A673 (cell line): Measurements from ENCODE around the gene MOGAT2. TPM values are rescaled to one million over a fixed set of nuclear protein-coding genes. Genes with fewer than 3 reads are reported as not detected.
"Not testable (repeated sequence)": the region's sequence is repeated elsewhere in the genome, so short reads cannot be mapped to it uniquely, and the experiment has no call there.

Source experiments
- BruUV-seq: library from RNA; stranded (reverse); fragments of 400-500 nt; replicated peaks from 2 replicates; lab custom pipeline; 2021; lab: Mats Ljungman, UMichigan
- CTCF ChIA-PET: fragments of 300-600 bp; sonication (Branson Sonifier 250); formaldehyde crosslinking; loops from one replicate; lab custom pipeline; 2022; ENCODE audit warnings: antibody characterized with exemption; lab: Charles Lee
- POLR2A ChIA-PET: fragments of 300-600 bp; sonication (Branson Sonifier 250); formaldehyde crosslinking; loops from one replicate; lab custom pipeline; 2022; ENCODE audit warnings: antibody characterized with exemption; ENCODE audit not compliant: low non-redundant PET; lab: Charles Lee
- DNase-seq: peaks from one replicate; pipeline ENCODE4 v3.0.0-alpha.2; 2015; ENCODE audit warnings: low spot score
- H3K27ac ChIP-seq: fragments of 200-600 bp; sonication (generic); 2 replicates; pipeline ENCODE4 v1.5.1; 2016; ENCODE audit warnings: mixed run types, low read depth, mild to moderate bottlenecking, mixed read lengths, antibody characterized with exemption, low read length; ENCODE audit not compliant: poor library complexity, severe bottlenecking
- H3K27me3 ChIP-seq: fragments of 200-600 bp; sonication (generic); replicated peaks from 2 replicates; pipeline ENCODE4 v1.6.1; 2017; ENCODE audit warnings: mixed run types, low read depth, mild to moderate bottlenecking, mixed read lengths, antibody characterized with exemption, low read length; ENCODE audit not compliant: insufficient read depth, poor library complexity
- H3K36me3 ChIP-seq: fragments of 200-600 bp; sonication (generic); 2 replicates; pipeline ENCODE4 v1.6.1; 2016; ENCODE audit warnings: mixed run types, mild to moderate bottlenecking, mixed read lengths, antibody characterized with exemption, low read length; ENCODE audit not compliant: insufficient read depth, poor library complexity, severe bottlenecking
- H3K4me1 ChIP-seq: fragments of 200-600 bp; sonication (generic); 2 replicates; pipeline ENCODE4 v1.6.1; 2017; ENCODE audit warnings: mixed run types, mild to moderate bottlenecking, mixed read lengths, antibody characterized with exemption, low read length; ENCODE audit not compliant: insufficient read depth, poor library complexity, severe bottlenecking
- H3K4me3 ChIP-seq: fragments of 200-600 bp; sonication (generic); 2 replicates; pipeline ENCODE4 v1.5.1; 2016; ENCODE audit warnings: low read depth, mixed run types, mild to moderate bottlenecking, mixed read lengths, low read length; ENCODE audit not compliant: poor library complexity, severe bottlenecking
- H3K9me3 ChIP-seq: fragments of 200-600 bp; sonication (generic); 2 replicates; pipeline ENCODE4 v1.6.1; 2016; ENCODE audit warnings: mixed run types, low read depth, mild to moderate bottlenecking, mixed read lengths, antibody characterized with exemption, low read length; ENCODE audit not compliant: poor library complexity, severe bottlenecking
- EZH2 ChIP-seq: fragments of 200-600 bp; sonication (generic); IDR thresholded peaks from 2 replicates; pipeline ENCODE4 v1.6.1; 2017; ENCODE audit warnings: borderline replicate concordance, low read depth, mild to moderate bottlenecking, mixed read lengths, antibody characterized with exemption, low read length; ENCODE audit not compliant: poor library complexity, severe bottlenecking
- intact Hi-C: fragments of 100-400 bp; cut with micrococcal nuclease; formaldehyde crosslinking; loops from one replicate; pipeline ENCODE4 v1.10.0; 2022; ENCODE audit not compliant: unreplicated experiment
- total RNA-seq: library from RNA; stranded (reverse); gene quantifications from 2 replicates; pipeline ENCODE4 v1.2.3, GENCODE V29; 2021
- TF ChIP-seq, protein P1 (sequence below): fragments of 300-800, 200-600 bp; sonication (generic); conservative IDR thresholded peaks from 2 replicates; pipeline ENCODE4 v1.5.1; 2017; ENCODE audit warnings: low read depth, mild to moderate bottlenecking, antibody characterized with exemption, low read length, moderate library complexity, mixed read lengths

MOGAT2 gene
- total RNA-seq, 1 experiment from 2014 or later, result not detected

- Histone ChIP-seq H3K27ac (no peak overlapping the region), H3K36me3 (no peaks in the 10 kb centered on the region), H3K27me3 (no peaks in the 10 kb centered on the region), H3K9me3 (no peaks in the 10 kb centered on the region), H3K4me1 (no peaks in the 10 kb centered on the region), H3K4me3 (no peak overlapping the region)
- TF ChIP-seq, protein P1, sequence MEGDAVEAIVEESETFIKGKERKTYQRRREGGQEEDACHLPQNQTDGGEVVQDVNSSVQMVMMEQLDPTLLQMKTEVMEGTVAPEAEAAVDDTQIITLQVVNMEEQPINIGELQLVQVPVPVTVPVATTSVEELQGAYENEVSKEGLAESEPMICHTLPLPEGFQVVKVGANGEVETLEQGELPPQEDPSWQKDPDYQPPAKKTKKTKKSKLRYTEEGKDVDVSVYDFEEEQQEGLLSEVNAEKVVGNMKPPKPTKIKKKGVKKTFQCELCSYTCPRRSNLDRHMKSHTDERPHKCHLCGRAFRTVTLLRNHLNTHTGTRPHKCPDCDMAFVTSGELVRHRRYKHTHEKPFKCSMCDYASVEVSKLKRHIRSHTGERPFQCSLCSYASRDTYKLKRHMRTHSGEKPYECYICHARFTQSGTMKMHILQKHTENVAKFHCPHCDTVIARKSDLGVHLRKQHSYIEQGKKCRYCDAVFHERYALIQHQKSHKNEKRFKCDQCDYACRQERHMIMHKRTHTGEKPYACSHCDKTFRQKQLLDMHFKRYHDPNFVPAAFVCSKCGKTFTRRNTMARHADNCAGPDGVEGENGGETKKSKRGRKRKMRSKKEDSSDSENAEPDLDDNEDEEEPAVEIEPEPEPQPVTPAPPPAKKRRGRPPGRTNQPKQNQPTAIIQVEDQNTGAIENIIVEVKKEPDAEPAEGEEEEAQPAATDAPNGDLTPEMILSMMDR, result no peak
- no peak for TF ChIP-seq EZH2
- no peak for DNase-seq
- POLR2A ChIA-PET, result no interaction called here
- intact Hi-C loops, result no loop called here
- BruUV-seq, result no TSS peak
- CTCF ChIA-PET, result no interaction called here
These were observed 28.2 kb downstream of the MOGAT2 start for GRCh38 chr11:75745807-75746206.

- BruUV-seq, H3K27me3 ChIP-seq, H3K4me1 ChIP-seq, H3K27ac ChIP-seq, H3K36me3 ChIP-seq, POLR2A ChIA-PET, H3K9me3 ChIP-seq, H3K4me3 ChIP-seq, intact Hi-C loops, DNase-seq, CTCF ChIA-PET: not testable (repeated sequence)
These were observed 31.2 kb downstream of the MOGAT2 start for GRCh38 chr11:75748729-75749273.

DNA sequence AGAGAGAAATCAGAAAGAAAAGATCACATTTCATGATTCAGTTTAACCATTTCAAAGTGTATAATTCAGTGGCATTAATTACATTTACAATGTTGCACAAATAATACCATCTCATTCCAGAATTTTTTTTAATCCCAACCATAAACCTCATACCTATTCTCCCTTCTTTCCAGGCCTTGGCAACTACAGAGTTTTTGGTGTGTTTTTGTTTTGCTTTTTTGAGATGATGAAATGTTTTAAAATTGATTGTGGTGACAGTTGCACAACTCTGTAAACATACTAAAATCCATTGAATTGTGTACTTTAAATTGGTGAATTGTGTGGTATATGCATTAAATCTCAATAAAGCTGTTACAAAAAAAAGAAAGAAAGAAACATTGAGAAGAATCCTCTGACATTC, 37.3 kb downstream of the MOGAT2 start:
- BruUV-seq, intact Hi-C loops, H3K27me3 ChIP-seq, H3K4me1 ChIP-seq, H3K27ac ChIP-seq, DNase-seq, H3K9me3 ChIP-seq, CTCF ChIA-PET, H3K36me3 ChIP-seq, POLR2A ChIA-PET, H3K4me3 ChIP-seq: not testable (repeated sequence)

DNA sequence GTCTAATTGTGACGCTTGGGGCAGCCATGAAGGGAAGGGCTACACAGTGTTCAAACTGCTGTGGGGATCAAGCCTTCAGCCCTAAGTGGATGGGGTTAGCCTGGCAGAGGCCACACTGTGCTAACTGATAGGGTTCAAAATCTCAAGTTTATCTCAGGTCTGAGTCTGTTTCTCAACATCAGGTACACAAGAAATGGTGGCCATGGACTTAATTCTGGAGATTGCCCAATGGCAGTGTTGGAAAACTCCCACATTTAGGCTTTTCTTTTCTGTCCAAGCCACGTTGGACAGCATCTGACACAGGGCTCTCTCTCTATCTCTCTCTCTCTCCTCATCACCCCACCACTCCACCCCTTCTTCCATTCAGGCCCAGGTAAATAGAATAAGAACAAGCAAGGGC, 40.0 kb downstream of the MOGAT2 start:
- Histone ChIP-seq H3K27ac (no peak overlapping the region), H3K4me1 (no peaks in the 10 kb centered on the region), H3K4me3 (no peak overlapping the region), H3K36me3 (no peaks in the 10 kb centered on the region), H3K27me3 (no peaks in the 10 kb centered on the region), H3K9me3 (no peaks in the 10 kb centered on the region)
- POLR2A ChIA-PET, result interaction anchor here (0.6 kb wide), 1 partner anchor 113 kb away, joined by 3 read pairs; no protein-coding TSS in a partner anchor
- CTCF ChIA-PET, result no interaction called here
- intact Hi-C loops, result no loop called here
- no TSS peak for BruUV-seq
- no peak for DNase-seq
- TF ChIP-seq, protein P1, result no peak
- TF ChIP-seq EZH2, result no peak
